NB4 (cell line): ENCODE results near the gene TBC1D14.

Experiments
- DNase-seq: peaks from one replicate; pipeline ENCODE4 v3.0.0; 2010; ENCODE audit warnings: low read depth
- H3K4me3 ChIP-seq: one replicate; pipeline ENCODE4 v1.5.1; 2011; ENCODE audit warnings: mild to moderate bottlenecking, low read depth, low read length, moderate library complexity
- CTCF ChIP-seq: IDR thresholded peaks from one replicate; pipeline ENCODE4 v1.5.1; 2012; ENCODE audit warnings: low read depth, low read length
- MAX ChIP-seq: IDR thresholded peaks from 2 replicates; pipeline ENCODE4 v1.6.1; 2011; ENCODE audit warnings: low read depth, low read length
- MYC ChIP-seq: IDR thresholded peaks from 2 replicates; pipeline ENCODE4 v1.6.1; 2011; ENCODE audit warnings: low read depth, low read length
- POLR2A ChIP-seq: IDR thresholded peaks from 2 replicates; pipeline ENCODE4 v1.6.1; 2011; ENCODE audit warnings: mild to moderate bottlenecking; ENCODE audit not compliant: insufficient read length; ENCODE audit errors: extremely low read depth

The TBC1D14 gene

GRCh38 chr4:7068279-7068842 lies 158.7 kb downstream of the TBC1D14 start:
- peak overlapping the region; percentile 68 for H3K4me3 ChIP-seq
- no peak for DNase-seq
- TF ChIP-seq MAX = peak; percentile 24; the same call in 1 of the 2 replicates
- no peak for TF ChIP-seq POLR2A

- DNase-seq = no peak
- no peak for TF ChIP-seq CTCF
- TF ChIP-seq POLR2A = no peak
- TF ChIP-seq MYC = no peak
- TF ChIP-seq MAX = no peak
- H3K4me3 ChIP-seq = peak overlapping the region; percentile 68
These were observed 159.3 kb downstream of the TBC1D14 start for GRCh38 chr4:7068883-7069282.

- peak; percentile 87 for DNase-seq
- peak; percentile 100 for TF ChIP-seq CTCF
- peak; percentile 77; the same call in 1 of the 2 replicates for TF ChIP-seq MYC
- peak; percentile 84 for TF ChIP-seq MAX
- TF ChIP-seq POLR2A = no peak
- H3K4me3 ChIP-seq = no peak overlapping the region
These were observed 161.3 kb downstream of the TBC1D14 start for GRCh38 chr4:7070729-7071511.

GRCh38 chr4:7073059-7073458 lies 163.4 kb downstream of the TBC1D14 start:
- TF ChIP-seq MYC = no peak
- TF ChIP-seq MAX = no peak
- no peak for TF ChIP-seq POLR2A
- TF ChIP-seq CTCF = no peak

GRCh38 chr4:7073526-7074390 lies 164.1 kb downstream of the TBC1D14 start:
- peak; percentile 75 for DNase-seq
- TF ChIP-seq MAX = peak; percentile 78
- no peak for TF ChIP-seq CTCF
- H3K4me3 ChIP-seq = no peak overlapping the region

More at GRCh38 chr4:7073059-7073458, 163.4 kb downstream of the TBC1D14 start:
- DNase-seq = no peak
- H3K4me3 ChIP-seq = no peak overlapping the region

GRCh38 chr4:7074426-7074825 lies 164.8 kb downstream of the TBC1D14 start:
- TF ChIP-seq MYC (no peak), POLR2A (no peak), MAX (no peak), CTCF (no peak)
- H3K4me3 ChIP-seq = no peak overlapping the region
- no peak for DNase-seq
